MCF 10A (cell line): Measurements from ENCODE around the gene PTPRO. TPM values are rescaled to one million over a fixed set of nuclear protein-coding genes. Genes with fewer than 3 reads are reported as not detected.
A peak's percentile ranks its signal among the peaks of the same experiment; 100 is the strongest.

Experiments used
- BruUV-seq: library from RNA; stranded (reverse); fragments of 400-500 nt; replicated peaks from 2 replicates; lab custom pipeline; 2021; lab: Mats Ljungman, UMichigan
- CTCF ChIA-PET: fragments of 300-600 bp; sonication (Branson Sonifier 250); formaldehyde crosslinking; extraction: SDS; loops from one replicate; lab custom pipeline; 2021; ENCODE audit warnings: antibody characterized with exemption, inconsistent platforms; lab: Yijun Ruan, JAX
- POLR2A ChIA-PET: fragments of 300-600, 350-650 bp; sonication (Branson Sonifier 250); formaldehyde crosslinking; extraction: SDS; loops from one replicate; lab custom pipeline; 2020; ENCODE audit warnings: antibody characterized with exemption, inconsistent platforms; lab: Yijun Ruan, JAX
- DNase-seq: peaks from one replicate; pipeline ENCODE4 v3.0.0-alpha.2; 2018; ENCODE audit not compliant: unreplicated experiment
- H3K27ac Mint-ChIP-seq: one replicate; pipeline ENCODE4 v1.8.0; 2022; ENCODE audit warnings: mild to moderate bottlenecking, low read depth, mixed read lengths; ENCODE audit not compliant: unreplicated experiment
- H3K27me3 Mint-ChIP-seq: one replicate; pipeline ENCODE4 v1.8.0; 2022; ENCODE audit warnings: mixed read lengths; ENCODE audit not compliant: insufficient read depth, unreplicated experiment
- H3K36me3 Mint-ChIP-seq: one replicate; pipeline ENCODE4 v1.8.0; 2022; ENCODE audit warnings: mild to moderate bottlenecking, moderate library complexity, mixed read lengths; ENCODE audit not compliant: insufficient read depth, unreplicated experiment
- H3K4me1 Mint-ChIP-seq: one replicate; pipeline ENCODE4 v1.8.0; 2022; ENCODE audit warnings: mixed read lengths; ENCODE audit not compliant: insufficient read depth, unreplicated experiment
- H3K4me3 Mint-ChIP-seq: one replicate; pipeline ENCODE4 v1.8.0; 2022; ENCODE audit warnings: mild to moderate bottlenecking, moderate library complexity, mixed read lengths; ENCODE audit not compliant: unreplicated experiment
- H3K9me3 Mint-ChIP-seq: one replicate; pipeline ENCODE4 v1.8.0; 2022; ENCODE audit warnings: mixed read lengths; ENCODE audit not compliant: unreplicated experiment
- CTCF ChIP-seq: fragments of 200-600 bp; IDR thresholded peaks from one replicate; pipeline ENCODE4 v1.8.0; 2022; ENCODE audit warnings: antibody characterized with exemption, mild to moderate bottlenecking; ENCODE audit not compliant: unreplicated experiment
- intact Hi-C: fragments of 100-400 bp; cut with micrococcal nuclease; formaldehyde crosslinking; loops from 2 replicates; pipeline ENCODE4 v1.14.1; 2022
- total RNA-seq: library from RNA; stranded (reverse); gene quantifications from 2 replicates; pipeline ENCODE4 v1.2.3, GENCODE V29; 2022

The PTPRO gene
- total RNA-seq, 1 experiment from 2014 or later: 2.2 TPM

GRCh38 chr12:15520844-15521243, 198.5 kb downstream of the PTPRO start:
- ChIA-PET POLR2A (interaction anchor here (1.6 kb wide), 1 partner anchor 244 kb away, joined by 5 read pairs; no protein-coding TSS in a partner anchor), CTCF (interaction anchor here (0.6 to 5.2 kb wide), 11 partner anchors 244 to 370 kb away, joined by 3 to 48 read pairs (median 5); no protein-coding TSS in a partner anchor)
- H3K36me3 Mint-ChIP-seq: no peaks in the 10 kb centered on the region
- no peak overlapping the region for H3K27ac Mint-ChIP-seq
- H3K4me1 Mint-ChIP-seq: peaks cover 11% of the 10 kb centered on the region
- intact Hi-C loops: loop anchor here (10.0 kb wide), 1 partner anchor 886 kb away; no protein-coding TSS in a partner anchor
- no peak for DNase-seq
- no peaks in the 10 kb centered on the region for H3K27me3 Mint-ChIP-seq
- BruUV-seq: no TSS peak
- no peak for TF ChIP-seq CTCF
- peaks cover 9% of the 10 kb centered on the region for H3K9me3 Mint-ChIP-seq
- no peak overlapping the region for H3K4me3 Mint-ChIP-seq

- no TSS peak for BruUV-seq
- Mint-ChIP-seq H3K27me3 (no peaks in the 10 kb centered on the region), H3K36me3 (peaks cover 1% of the 10 kb centered on the region), H3K27ac (no peak overlapping the region), H3K4me3 (no peak overlapping the region), H3K9me3 (peaks cover 9% of the 10 kb centered on the region), H3K4me1 (peaks cover 17% of the 10 kb centered on the region)
- DNase-seq: peak; percentile 68
- intact Hi-C loops: loop anchor here (1.0 to 10.0 kb wide), 5 partner anchors 246 to 888 kb away; no protein-coding TSS in a partner anchor
- ChIA-PET CTCF (interaction anchor here (0.5 to 1.9 kb wide), 21 partner anchors 8 to 372 kb away, joined by 3 to 65 read pairs (median 5); partner anchors contain the start of gene RERG), POLR2A (interaction anchor here (0.8 to 4.1 kb wide), 3 partner anchors 34 to 296 kb away, joined by 3 to 47 read pairs (median 5); no protein-coding TSS in a partner anchor)
- peak; percentile 69 for TF ChIP-seq CTCF
Measured at GRCh38 chr12:15522574-15523187, 200.4 kb downstream of the PTPRO start.

GRCh38 chr12:15525441-15525840, 203.1 kb downstream of the PTPRO start:
- intact Hi-C loops: loop anchor here (10.0 kb wide), 1 partner anchor 891 kb away; no protein-coding TSS in a partner anchor
- CTCF ChIA-PET: interaction anchor here (0.5 to 12.2 kb wide), 15 partner anchors 9 to 433 kb away, joined by 3 to 218 read pairs (median 4); partner anchors contain the start of gene RERG

More at GRCh38 chr12:15525441-15525840, 203.1 kb downstream of the PTPRO start:
- Mint-ChIP-seq H3K4me3 (no peak overlapping the region), H3K9me3 (no peaks in the 10 kb centered on the region), H3K36me3 (peaks cover 6% of the 10 kb centered on the region), H3K27ac (no peak overlapping the region), H3K4me1 (peaks cover 25% of the 10 kb centered on the region), H3K27me3 (no peaks in the 10 kb centered on the region)
- POLR2A ChIA-PET: interaction anchor here (0.9 to 4.1 kb wide), 8 partner anchors 10 to 297 kb away, joined by 3 to 47 read pairs (median 4); no protein-coding TSS in a partner anchor
- no peak for DNase-seq
- no peak for TF ChIP-seq CTCF
- no TSS peak for BruUV-seq
